GM19240 (cell line): Measurements from ENCODE around the gene FCGBP.
"Not testable (repeated sequence)": the region's sequence is repeated elsewhere in the genome, so short reads cannot be mapped to it uniquely, and the experiment has no call there.

Experiments used
- DNase-seq: peaks from one replicate; pipeline ENCODE4 v3.0.0; 2011; ENCODE audit warnings: low spot score; ENCODE audit not compliant: insufficient read length

The FCGBP gene

GRCh38 chr19:39934584-39935363 is at the start of gene FCGBP:
Gene FCGBP, minus strand, starts transcription at chr19:39934634.
- DNase-seq: no peak

GRCh38 chr19:39983695-39984300 is 49.4 kb upstream of the FCGBP start:
- DNase-seq: no peak

- DNase-seq: no peak
These were observed 48.4 kb upstream of the FCGBP start for GRCh38 chr19:39982883-39983282.

GRCh38 chr19:39974377-39975155 is 40.1 kb upstream of the FCGBP start:
- DNase-seq: no peak

- DNase-seq: no peak
These were observed 37.1 kb upstream of the FCGBP start for GRCh38 chr19:39971380-39972035.

GRCh38 chr19:39970675-39971379 is 36.4 kb upstream of the FCGBP start, which contains the start of gene PSMC4:
Gene PSMC4, plus strand, starts transcription at chr19:39971165. Its CDS starts 38 bp downstream, at chr19:39971203.
- peak; percentile 94 for DNase-seq

- DNase-seq: no peak
These were observed 35.9 kb upstream of the FCGBP start for GRCh38 chr19:39970425-39970674.

GRCh38 chr19:39969681-39970424 is 35.4 kb upstream of the FCGBP start:
- no peak for DNase-seq

- DNase-seq: no peak
These were observed 34.8 kb upstream of the FCGBP start for GRCh38 chr19:39969266-39969665.

- DNase-seq: no peak
These were observed 34.4 kb upstream of the FCGBP start for GRCh38 chr19:39968789-39969188.

GRCh38 chr19:39967561-39967960 is 33.1 kb upstream of the FCGBP start:
- no peak for DNase-seq

GRCh38 chr19:39966617-39967016 is 32.2 kb upstream of the FCGBP start:
- DNase-seq: no peak

GRCh38 chr19:39963898-39964297 is 29.5 kb upstream of the FCGBP start:
- no peak for DNase-seq

GRCh38 chr19:39959407-39959806 is 25.0 kb upstream of the FCGBP start:
- DNase-seq: not testable (repeated sequence)

GRCh38 chr19:39958942-39959341 is 24.5 kb upstream of the FCGBP start:
- not testable (repeated sequence) for DNase-seq

- DNase-seq: not testable (repeated sequence)
These were observed 23.5 kb upstream of the FCGBP start for GRCh38 chr19:39957886-39958285.

GRCh38 chr19:39953915-39954314 is 19.5 kb upstream of the FCGBP start:
- no peak for DNase-seq

GRCh38 chr19:39951686-39952085 is 17.3 kb upstream of the FCGBP start:
- DNase-seq: no peak

- no peak for DNase-seq
These were observed 16.7 kb upstream of the FCGBP start for GRCh38 chr19:39951065-39951650.
